DMS53 treated with DMSO at 0.1 percent for 48 hours (cell line): ENCODE results near the gene GREM2.

Experiments used
- DNase-seq: peaks from one replicate; lab custom pipeline; 2025; ENCODE audit not compliant: unreplicated experiment; lab: John Stamatoyannopoulos, UW

Gene GREM2

GRCh38 chr1:240462766-240463395 is 149.1 kb downstream of the GREM2 start:
- no peak for DNase-seq

GRCh38 chr1:240462277-240462676 is 149.7 kb downstream of the GREM2 start:
- no peak for DNase-seq

- DNase-seq = no peak
Measured at GRCh38 chr1:240457203-240457602, 154.8 kb downstream of the GREM2 start.

- DNase-seq = peak; percentile 5
Measured at GRCh38 chr1:240455228-240455821, 156.6 kb downstream of the GREM2 start.

DNA sequence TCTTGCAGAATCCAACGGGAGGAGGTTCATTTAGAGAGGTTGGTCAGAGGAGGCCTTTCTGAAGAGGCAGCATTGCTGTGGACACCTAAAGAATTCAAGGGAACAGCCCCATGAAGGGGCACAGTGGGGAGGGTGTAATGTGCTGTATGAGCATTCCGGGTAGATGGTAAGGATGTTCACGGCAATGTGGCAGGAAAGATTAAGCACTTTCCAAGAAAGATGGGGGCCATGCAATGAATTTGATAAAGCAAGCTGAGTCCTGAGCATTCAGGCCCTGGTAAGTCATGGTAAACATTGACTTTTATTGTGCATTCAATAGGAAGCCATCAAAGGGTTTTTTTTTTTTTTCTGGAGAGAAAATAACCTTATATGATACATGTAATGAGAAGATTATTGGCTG is 166.6 kb downstream of the GREM2 start:
- DNase-seq = no peak

GRCh38 chr1:240441669-240442068 is 170.3 kb downstream of the GREM2 start:
- DNase-seq = no peak
